NT2/D1 (cell line): Measurements from ENCODE around the gene DKK2.
A peak's percentile ranks its signal among the peaks of the same experiment; 100 is the strongest.

Experiments
- DNase-seq: peaks from one replicate; pipeline ENCODE4 v3.0.0-alpha.2; 2011; ENCODE audit warnings: low read depth, low spot score
- H3K27me3 ChIP-seq: 2 replicates; pipeline ENCODE4 v1.6.0; 2011; ENCODE audit warnings: mild to moderate bottlenecking; ENCODE audit not compliant: insufficient read length, insufficient read depth
- H3K36me3 ChIP-seq: 2 replicates; pipeline ENCODE4 v1.6.1; 2011; ENCODE audit warnings: mild to moderate bottlenecking, low read length, mixed read lengths; ENCODE audit not compliant: insufficient read depth, insufficient read length
- H3K4me1 ChIP-seq: 2 replicates; pipeline ENCODE4 v1.5.1; 2011; ENCODE audit not compliant: insufficient read depth, insufficient read length
- H3K4me3 ChIP-seq: 2 replicates; pipeline ENCODE4 v1.5.1; 2011; ENCODE audit warnings: low read depth; ENCODE audit not compliant: insufficient read length
- H3K9ac ChIP-seq: 2 replicates; pipeline ENCODE4 v1.6.0; 2011; ENCODE audit warnings: low read depth; ENCODE audit not compliant: insufficient read length
- H3K9me3 ChIP-seq: 2 replicates; pipeline ENCODE4 v1.5.1; 2011; ENCODE audit warnings: mild to moderate bottlenecking, low read length; ENCODE audit not compliant: insufficient read depth
- SUZ12 ChIP-seq: IDR thresholded peaks from 2 replicates; pipeline ENCODE4 v1.6.1; 2011; ENCODE audit not compliant: insufficient read length, insufficient read depth; ENCODE audit errors: extremely low read depth
- YY1 ChIP-seq: IDR thresholded peaks from 2 replicates; pipeline ENCODE4 v1.6.1; 2011; ENCODE audit not compliant: insufficient read length, insufficient read depth
- ZNF274 ChIP-seq: IDR thresholded peaks from 2 replicates; pipeline ENCODE4 v1.6.1; 2011; ENCODE audit warnings: mild to moderate bottlenecking, low read depth, low read length

Gene DKK2

GRCh38 chr4:107034996-107035818, 906 bp downstream of the DKK2 start:
- Histone ChIP-seq H3K4me1 (no peaks in the 10 kb centered on the region), H3K9ac (peak overlapping the region; percentile 61), H3K36me3 (no peaks in the 10 kb centered on the region), H3K9me3 (no peaks in the 10 kb centered on the region), H3K27me3 (peaks cover 47% of the 10 kb centered on the region), H3K4me3 (peak overlapping the region; percentile 45)
- TF ChIP-seq SUZ12 (peak; percentile 60), YY1 (no peak)
- DNase-seq: no peak

GRCh38 chr4:107034091-107034995, 1.8 kb downstream of the DKK2 start:
- TF ChIP-seq YY1: no peak
- TF ChIP-seq SUZ12: no peak
- no peak for TF ChIP-seq ZNF274
- DNase-seq: no peak
- Histone ChIP-seq H3K9ac (peak overlapping the region; percentile 56), H3K9me3 (no peaks in the 10 kb centered on the region), H3K4me1 (no peaks in the 10 kb centered on the region), H3K27me3 (peaks cover 47% of the 10 kb centered on the region), H3K36me3 (no peaks in the 10 kb centered on the region), H3K4me3 (peak overlapping the region; percentile 37)

GRCh38 chr4:107027379-107027778, 8.7 kb downstream of the DKK2 start:
- H3K4me3 ChIP-seq: no peak overlapping the region
- H3K4me1 ChIP-seq: no peaks in the 10 kb centered on the region
- no peaks in the 10 kb centered on the region for H3K27me3 ChIP-seq
- no peaks in the 10 kb centered on the region for H3K36me3 ChIP-seq
- no peak for DNase-seq
- TF ChIP-seq YY1 (no peak), ZNF274 (no peak), SUZ12 (no peak)
- no peak overlapping the region for H3K9ac ChIP-seq
- H3K9me3 ChIP-seq: no peaks in the 10 kb centered on the region

- no peak for DNase-seq
- no peaks in the 10 kb centered on the region for H3K27me3 ChIP-seq
- H3K4me1 ChIP-seq: no peaks in the 10 kb centered on the region
- TF ChIP-seq ZNF274 (no peak), YY1 (no peak), SUZ12 (no peak)
- no peaks in the 10 kb centered on the region for H3K9me3 ChIP-seq
- H3K4me3 ChIP-seq: no peak overlapping the region
- no peak overlapping the region for H3K9ac ChIP-seq
- no peaks in the 10 kb centered on the region for H3K36me3 ChIP-seq
These were observed 17.8 kb downstream of the DKK2 start for GRCh38 chr4:107018344-107018735.

- H3K4me1 ChIP-seq: no peaks in the 10 kb centered on the region
- H3K4me3 ChIP-seq: no peak overlapping the region
- DNase-seq: no peak
- no peak for TF ChIP-seq ZNF274
- no peak for TF ChIP-seq YY1
- TF ChIP-seq SUZ12: no peak
- H3K36me3 ChIP-seq: no peaks in the 10 kb centered on the region
- no peak overlapping the region for H3K9ac ChIP-seq
- no peaks in the 10 kb centered on the region for H3K9me3 ChIP-seq
- H3K27me3 ChIP-seq: no peaks in the 10 kb centered on the region
These were observed 18.4 kb downstream of the DKK2 start for GRCh38 chr4:107017443-107018343.

GRCh38 chr4:107011312-107011711, 24.8 kb downstream of the DKK2 start:
- H3K36me3 ChIP-seq: no peaks in the 10 kb centered on the region
- H3K9me3 ChIP-seq: no peaks in the 10 kb centered on the region
- no peak for DNase-seq
- no peaks in the 10 kb centered on the region for H3K4me1 ChIP-seq
- no peaks in the 10 kb centered on the region for H3K27me3 ChIP-seq
- TF ChIP-seq SUZ12: no peak
- no peak for TF ChIP-seq ZNF274
- no peak for TF ChIP-seq YY1
- H3K4me3 ChIP-seq: no peak overlapping the region
- H3K9ac ChIP-seq: no peak overlapping the region
